Endothelial cell (in vitro differentiated cells): ENCODE results near the gene TTC21B. TPM values are rescaled to one million over a fixed set of nuclear protein-coding genes. Genes with fewer than 3 reads are reported as not detected.

ENCODE experiments used
- DNase-seq: peaks from one replicate; pipeline ENCODE4 v3.0.0; 2021; ENCODE audit warnings: low spot score
- H3K27ac Mint-ChIP-seq: one replicate; pipeline ENCODE4 v1.8.0; 2021; ENCODE audit warnings: mixed read lengths, inconsistent platforms; ENCODE audit not compliant: unreplicated experiment
- H3K27me3 Mint-ChIP-seq: one replicate; pipeline ENCODE4 v1.8.0; 2021; ENCODE audit warnings: mild to moderate bottlenecking, moderate library complexity, mixed read lengths, inconsistent platforms; ENCODE audit not compliant: unreplicated experiment
- H3K36me3 Mint-ChIP-seq: one replicate; pipeline ENCODE4 v1.8.0; 2021; ENCODE audit warnings: mild to moderate bottlenecking, low read depth, mixed read lengths, inconsistent platforms; ENCODE audit not compliant: unreplicated experiment
- H3K4me1 Mint-ChIP-seq: one replicate; pipeline ENCODE4 v1.8.0; 2021; ENCODE audit warnings: mild to moderate bottlenecking, mixed read lengths, inconsistent platforms; ENCODE audit not compliant: unreplicated experiment
- H3K4me3 Mint-ChIP-seq: one replicate; pipeline ENCODE4 v1.8.0; 2021; ENCODE audit warnings: mild to moderate bottlenecking, mixed read lengths, inconsistent platforms; ENCODE audit not compliant: unreplicated experiment
- H3K9me3 Mint-ChIP-seq: one replicate; pipeline ENCODE4 v1.8.0; 2021; ENCODE audit warnings: mixed read lengths, inconsistent platforms; ENCODE audit not compliant: unreplicated experiment
- total RNA-seq: library from RNA; stranded (reverse); fragmentation: NEBNext Ultra II Directional; extraction: Animal tissue kit (Norgen Biotek cat#: 25700); gene quantifications from one replicate; pipeline ENCODE4 v1.2.1, GENCODE V29; 2021; ENCODE audit not compliant: unreplicated experiment
- TF ChIP-seq, protein P1 (sequence below): fragments of 200-600 bp; sonication (generic); IDR thresholded peaks from one replicate; pipeline ENCODE4 v1.5.0; 2021; ENCODE audit warnings: antibody characterized with exemption; ENCODE audit not compliant: unreplicated experiment

The TTC21B gene
- total RNA-seq, 1 donor from 2014 or later, result 101 TPM

DNA sequence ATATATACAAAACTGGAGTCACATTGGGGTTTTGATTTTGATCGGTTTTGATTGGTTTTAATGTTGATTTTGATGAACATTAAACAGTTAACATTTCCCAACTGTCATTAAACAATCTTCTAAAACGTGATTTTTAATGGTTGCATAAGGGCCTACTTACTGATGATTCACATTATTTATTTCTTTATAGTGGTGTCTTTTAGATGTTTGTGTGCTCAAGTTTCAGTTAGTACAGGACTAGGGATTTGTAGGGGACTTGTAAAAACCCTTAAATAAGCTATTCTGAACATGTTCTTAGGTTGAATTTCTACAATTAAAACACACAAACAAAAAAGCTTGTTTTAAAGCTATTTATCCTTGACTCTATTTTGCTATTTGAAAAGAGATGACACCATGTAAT is 61.6 kb downstream of the TTC21B start:
- Mint-ChIP-seq H3K27me3 (no peaks in the 10 kb centered on the region), H3K27ac (no peak overlapping the region), H3K9me3 (no peaks in the 10 kb centered on the region), H3K4me1 (peaks cover 9% of the 10 kb centered on the region), H3K4me3 (no peak overlapping the region), H3K36me3 (peaks cover 21% of the 10 kb centered on the region)
- TF ChIP-seq, protein P1, sequence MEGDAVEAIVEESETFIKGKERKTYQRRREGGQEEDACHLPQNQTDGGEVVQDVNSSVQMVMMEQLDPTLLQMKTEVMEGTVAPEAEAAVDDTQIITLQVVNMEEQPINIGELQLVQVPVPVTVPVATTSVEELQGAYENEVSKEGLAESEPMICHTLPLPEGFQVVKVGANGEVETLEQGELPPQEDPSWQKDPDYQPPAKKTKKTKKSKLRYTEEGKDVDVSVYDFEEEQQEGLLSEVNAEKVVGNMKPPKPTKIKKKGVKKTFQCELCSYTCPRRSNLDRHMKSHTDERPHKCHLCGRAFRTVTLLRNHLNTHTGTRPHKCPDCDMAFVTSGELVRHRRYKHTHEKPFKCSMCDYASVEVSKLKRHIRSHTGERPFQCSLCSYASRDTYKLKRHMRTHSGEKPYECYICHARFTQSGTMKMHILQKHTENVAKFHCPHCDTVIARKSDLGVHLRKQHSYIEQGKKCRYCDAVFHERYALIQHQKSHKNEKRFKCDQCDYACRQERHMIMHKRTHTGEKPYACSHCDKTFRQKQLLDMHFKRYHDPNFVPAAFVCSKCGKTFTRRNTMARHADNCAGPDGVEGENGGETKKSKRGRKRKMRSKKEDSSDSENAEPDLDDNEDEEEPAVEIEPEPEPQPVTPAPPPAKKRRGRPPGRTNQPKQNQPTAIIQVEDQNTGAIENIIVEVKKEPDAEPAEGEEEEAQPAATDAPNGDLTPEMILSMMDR, result no peak
- DNase-seq, result no peak

DNA sequence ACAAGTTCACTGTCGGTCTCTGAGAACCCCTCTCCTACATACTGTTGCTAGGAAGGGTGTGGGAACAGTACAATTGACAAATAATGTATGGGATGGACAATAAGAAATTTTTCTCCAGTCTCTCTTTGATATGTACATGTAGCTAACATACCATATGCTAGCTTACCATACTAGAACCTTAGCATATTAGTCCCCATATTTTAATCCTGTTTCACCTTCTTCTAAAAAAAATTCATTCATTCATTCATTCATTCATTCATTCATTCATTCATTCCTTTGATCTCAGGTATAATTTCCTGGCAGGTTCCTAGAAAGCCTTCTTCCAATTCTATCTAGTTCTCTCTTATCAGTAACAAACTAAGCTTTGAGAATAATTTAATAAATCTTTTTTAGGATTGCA is 62.2 kb downstream of the TTC21B start:
- no peaks in the 10 kb centered on the region for H3K9me3 Mint-ChIP-seq
- H3K27ac Mint-ChIP-seq, result no peak overlapping the region
- no peak overlapping the region for H3K4me3 Mint-ChIP-seq
- H3K4me1 Mint-ChIP-seq, result peaks cover 8% of the 10 kb centered on the region
- no peaks in the 10 kb centered on the region for H3K27me3 Mint-ChIP-seq
- TF ChIP-seq, protein P1, result no peak
- peaks cover 23% of the 10 kb centered on the region for H3K36me3 Mint-ChIP-seq
- no peak for DNase-seq

DNA sequence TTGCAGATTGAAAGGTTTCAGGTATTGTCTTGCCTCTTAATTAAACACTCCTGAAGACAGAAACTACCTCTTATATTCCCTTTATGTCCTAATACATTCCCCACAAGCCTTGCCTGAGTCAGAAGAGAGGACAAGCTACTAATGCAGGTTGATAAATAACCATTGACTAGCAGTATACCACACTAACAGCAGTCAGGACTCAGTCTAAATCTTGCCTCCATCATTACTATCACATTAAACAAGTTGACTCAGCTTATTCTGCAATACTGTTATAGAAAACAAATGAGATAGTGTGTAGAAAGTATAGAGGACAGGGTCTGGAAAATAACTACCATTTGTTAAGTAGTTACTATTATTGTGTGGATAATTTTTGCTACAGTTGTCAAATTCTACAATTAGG is 63.8 kb downstream of the TTC21B start:
- TF ChIP-seq, protein P1, result no peak
- H3K4me1 Mint-ChIP-seq, result peaks cover 8% of the 10 kb centered on the region
- no peaks in the 10 kb centered on the region for H3K9me3 Mint-ChIP-seq
- H3K27ac Mint-ChIP-seq, result no peak overlapping the region
- DNase-seq, result no peak
- H3K4me3 Mint-ChIP-seq, result no peak overlapping the region
- H3K27me3 Mint-ChIP-seq, result no peaks in the 10 kb centered on the region
- peaks cover 29% of the 10 kb centered on the region for H3K36me3 Mint-ChIP-seq

DNA sequence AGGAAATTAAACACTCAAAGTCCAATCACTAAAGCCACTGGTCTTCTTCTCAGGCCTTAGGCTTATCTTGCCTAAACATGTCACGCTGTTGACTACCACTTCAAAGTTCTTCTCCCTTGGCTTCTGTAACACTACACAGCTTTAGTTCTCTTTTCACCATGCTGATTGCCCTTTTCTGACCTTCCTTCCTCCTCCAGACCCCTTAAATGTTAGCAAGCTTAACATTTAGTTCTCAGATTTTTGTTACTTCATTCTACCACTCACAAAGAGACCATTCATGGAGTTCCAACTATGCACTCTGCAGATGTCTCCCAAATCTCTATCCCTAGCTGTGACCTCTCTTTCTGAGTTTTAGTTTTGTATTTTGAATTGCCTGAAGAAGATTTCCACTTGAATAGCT is 64.4 kb downstream of the TTC21B start:
- Mint-ChIP-seq H3K36me3 (peaks cover 34% of the 10 kb centered on the region), H3K27ac (no peak overlapping the region), H3K9me3 (no peaks in the 10 kb centered on the region), H3K27me3 (no peaks in the 10 kb centered on the region), H3K4me1 (peaks cover 8% of the 10 kb centered on the region), H3K4me3 (no peak overlapping the region)
- TF ChIP-seq, protein P1, result no peak
- DNase-seq, result no peak

DNA sequence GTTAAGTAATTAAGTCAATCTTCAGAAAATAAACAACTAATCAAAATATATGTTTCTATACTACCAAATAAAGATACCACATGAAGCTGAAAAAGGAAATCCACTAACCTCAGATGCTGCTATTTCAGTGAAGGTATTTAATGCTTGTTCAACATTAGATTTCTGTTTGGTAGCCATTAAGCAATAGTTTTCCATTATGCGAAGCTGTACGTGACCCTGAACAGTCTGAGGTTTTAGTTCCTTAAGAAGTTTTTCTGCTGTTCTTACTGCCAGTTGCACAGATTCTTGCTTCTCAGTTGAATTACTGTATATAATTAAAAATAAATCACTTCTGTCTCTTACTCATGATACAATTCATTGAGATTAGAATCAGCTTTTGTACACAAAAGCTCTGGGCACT is 65.4 kb downstream of the TTC21B start:
- Mint-ChIP-seq H3K27me3 (no peaks in the 10 kb centered on the region), H3K36me3 (peaks cover 32% of the 10 kb centered on the region), H3K4me3 (no peak overlapping the region), H3K27ac (no peak overlapping the region), H3K4me1 (peaks cover 8% of the 10 kb centered on the region), H3K9me3 (no peaks in the 10 kb centered on the region)
- no peak for DNase-seq
- TF ChIP-seq, protein P1, result no peak
